GM21526 (cell line): ENCODE results near the gene PLD1.

Experiments
- ATAC-seq: cut with Tn5 transposase; IDR thresholded peaks from one replicate; pipeline ENCODE4 v1.9.1; 2021; ENCODE audit warnings: moderate library complexity; ENCODE audit not compliant: unreplicated experiment, low FRiP score

The PLD1 gene

DNA sequence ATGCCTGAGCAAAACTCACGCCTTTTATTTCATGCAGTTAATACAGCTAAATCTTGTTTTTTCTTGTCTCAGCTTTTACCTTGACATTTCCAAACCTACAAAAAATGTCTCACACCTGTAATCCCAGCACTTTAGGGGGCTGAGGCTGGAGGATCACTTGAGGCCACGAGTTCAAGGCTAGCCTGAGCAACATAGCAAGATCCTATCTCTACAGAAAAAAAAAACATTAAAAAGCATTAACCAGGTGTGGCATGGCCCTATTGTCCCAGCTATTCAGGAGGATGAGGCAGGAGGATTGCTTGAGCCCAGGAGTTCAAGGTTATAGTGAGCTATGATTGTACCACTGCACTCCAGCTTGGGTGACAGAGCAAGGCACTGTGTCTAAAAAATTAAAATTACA, 29.0 kb upstream of the PLD1 start:
- ATAC-seq = no peak

- no peak for ATAC-seq
Measured at GRCh38 chr3:171838218-171838720, 28.0 kb upstream of the PLD1 start.

DNA sequence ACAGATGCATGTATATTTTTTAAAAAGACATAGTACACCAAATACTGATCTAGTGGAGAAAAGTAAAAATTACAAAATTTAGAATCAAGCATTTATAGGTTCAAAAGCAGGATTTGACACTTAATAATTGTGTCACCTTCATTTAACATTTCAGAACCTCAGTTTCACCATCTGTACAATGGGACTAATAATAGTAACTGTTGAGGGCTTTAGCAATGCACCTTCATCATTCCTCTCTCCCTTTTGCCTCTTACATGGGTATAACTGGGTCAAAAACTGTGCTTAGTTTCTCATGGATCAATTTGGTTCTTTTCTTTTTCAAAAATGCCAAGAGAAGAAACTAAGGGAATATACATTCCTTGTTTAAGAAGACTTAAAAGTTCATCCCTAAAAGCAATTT, 27.4 kb upstream of the PLD1 start:
- no peak for ATAC-seq

DNA sequence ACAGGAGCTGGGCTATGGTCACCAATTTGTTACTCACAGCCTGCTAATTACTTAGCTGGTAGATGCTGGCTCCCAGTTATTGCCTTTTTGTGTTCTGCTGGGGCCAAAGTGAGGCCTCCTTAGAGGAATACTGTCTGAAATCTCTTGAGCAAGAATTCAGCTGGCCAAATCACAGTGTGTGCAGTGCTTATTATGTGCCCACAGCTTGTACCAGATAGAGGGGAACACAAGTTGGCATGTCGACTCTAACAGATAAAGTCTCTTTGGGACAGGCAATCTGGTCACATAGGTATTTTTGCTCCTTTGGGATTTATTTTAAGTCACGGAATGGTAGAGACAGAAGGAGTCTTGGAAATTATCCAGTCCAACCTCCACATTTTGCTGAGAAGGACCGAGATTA, 26.6 kb upstream of the PLD1 start:
- no peak for ATAC-seq

DNA sequence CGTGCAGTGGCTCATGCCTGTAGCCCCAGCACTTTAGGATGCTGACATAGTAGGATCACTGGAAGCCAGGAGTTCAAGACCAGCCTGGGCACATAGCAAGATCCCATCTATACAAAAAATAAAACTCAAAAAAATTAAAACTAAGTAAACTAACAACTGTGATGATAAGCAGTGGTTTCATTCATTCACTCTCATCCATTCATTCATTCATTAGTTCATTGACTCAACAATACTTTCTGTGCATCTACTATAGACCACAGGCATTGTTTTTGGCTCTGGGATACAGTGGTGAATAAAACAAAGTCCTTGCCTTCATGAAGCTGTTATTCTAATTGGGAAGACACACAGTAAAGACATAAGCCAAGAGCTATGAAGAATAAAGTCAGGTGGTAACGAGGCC, 25.3 kb upstream of the PLD1 start:
- ATAC-seq = no peak

- no peak for ATAC-seq
Measured at GRCh38 chr3:171835116-171835515, 24.8 kb upstream of the PLD1 start.

DNA sequence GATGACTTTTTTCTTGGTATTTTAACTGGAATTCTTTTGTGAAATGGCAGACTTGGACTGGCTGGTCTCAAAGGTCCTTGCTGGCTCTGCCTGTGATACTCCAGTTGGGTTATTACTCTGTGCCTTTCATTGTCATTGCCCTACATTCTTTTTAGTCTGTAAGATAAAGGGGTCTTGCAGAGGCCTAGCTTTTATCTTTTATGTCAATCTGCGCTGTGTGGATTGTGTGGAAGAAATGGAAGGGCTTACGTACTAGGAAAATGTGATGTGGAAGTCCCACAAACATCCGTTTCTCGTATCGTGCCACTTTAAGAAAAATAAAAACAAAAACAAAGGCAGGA, 24.1 kb upstream of the PLD1 start:
- no peak for ATAC-seq

DNA sequence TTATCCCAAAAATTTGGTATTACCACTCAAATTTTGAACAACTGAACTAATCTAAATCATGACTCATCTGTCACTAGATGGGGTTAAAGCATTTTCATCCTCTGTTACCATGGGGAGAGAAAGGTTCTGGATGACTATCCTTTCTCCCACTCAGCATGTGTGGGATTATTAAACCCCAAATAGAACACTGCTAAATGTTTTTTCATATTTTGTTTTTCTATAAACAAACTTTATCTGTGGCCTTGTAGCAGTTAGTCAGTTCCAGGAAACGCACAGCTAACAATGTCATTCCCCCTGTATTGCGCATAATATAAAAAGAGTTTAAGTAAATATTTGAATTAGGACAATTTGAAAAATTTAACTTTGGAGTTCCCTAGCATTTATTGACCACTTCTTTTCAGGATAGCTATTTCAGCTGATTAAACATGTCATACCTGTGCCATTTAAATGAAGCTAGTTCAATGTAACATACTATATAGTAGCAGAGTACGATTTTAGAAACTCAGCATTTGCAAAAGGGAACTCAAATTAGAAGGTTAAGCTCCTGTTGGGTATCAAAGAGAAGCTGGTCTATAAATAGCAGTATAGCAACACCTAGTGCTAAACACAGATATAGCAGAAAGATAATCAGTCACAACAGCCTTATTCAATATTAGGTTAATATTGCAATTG, 23.6 kb upstream of the PLD1 start:
- ATAC-seq = no peak

DNA sequence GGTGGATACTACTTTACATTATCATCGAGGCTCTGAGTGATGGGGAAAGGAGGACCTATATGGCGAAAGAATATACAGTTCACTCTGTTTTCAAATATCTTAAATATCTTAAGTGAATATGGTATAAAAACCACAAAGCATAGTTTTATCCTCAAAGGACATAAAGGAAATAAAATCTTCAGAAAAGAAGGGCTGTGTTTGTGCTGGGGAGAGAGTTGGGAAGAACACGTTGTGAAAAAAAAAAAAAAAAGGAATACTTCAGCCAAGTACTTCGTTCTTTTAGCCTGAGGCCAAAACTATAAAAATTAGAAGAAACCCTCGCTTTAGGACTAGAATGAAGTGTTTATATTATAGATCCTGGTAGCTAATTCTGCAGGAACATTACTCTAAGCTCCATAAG, 22.7 kb upstream of the PLD1 start:
- no peak for ATAC-seq

GRCh38 chr3:171831936-171832335, 21.7 kb upstream of the PLD1 start:
- no peak for ATAC-seq

GRCh38 chr3:171830518-171830875, 20.2 kb upstream of the PLD1 start:
- no peak for ATAC-seq

GRCh38 chr3:171829841-171830517, 19.7 kb upstream of the PLD1 start:
- ATAC-seq = no peak

DNA sequence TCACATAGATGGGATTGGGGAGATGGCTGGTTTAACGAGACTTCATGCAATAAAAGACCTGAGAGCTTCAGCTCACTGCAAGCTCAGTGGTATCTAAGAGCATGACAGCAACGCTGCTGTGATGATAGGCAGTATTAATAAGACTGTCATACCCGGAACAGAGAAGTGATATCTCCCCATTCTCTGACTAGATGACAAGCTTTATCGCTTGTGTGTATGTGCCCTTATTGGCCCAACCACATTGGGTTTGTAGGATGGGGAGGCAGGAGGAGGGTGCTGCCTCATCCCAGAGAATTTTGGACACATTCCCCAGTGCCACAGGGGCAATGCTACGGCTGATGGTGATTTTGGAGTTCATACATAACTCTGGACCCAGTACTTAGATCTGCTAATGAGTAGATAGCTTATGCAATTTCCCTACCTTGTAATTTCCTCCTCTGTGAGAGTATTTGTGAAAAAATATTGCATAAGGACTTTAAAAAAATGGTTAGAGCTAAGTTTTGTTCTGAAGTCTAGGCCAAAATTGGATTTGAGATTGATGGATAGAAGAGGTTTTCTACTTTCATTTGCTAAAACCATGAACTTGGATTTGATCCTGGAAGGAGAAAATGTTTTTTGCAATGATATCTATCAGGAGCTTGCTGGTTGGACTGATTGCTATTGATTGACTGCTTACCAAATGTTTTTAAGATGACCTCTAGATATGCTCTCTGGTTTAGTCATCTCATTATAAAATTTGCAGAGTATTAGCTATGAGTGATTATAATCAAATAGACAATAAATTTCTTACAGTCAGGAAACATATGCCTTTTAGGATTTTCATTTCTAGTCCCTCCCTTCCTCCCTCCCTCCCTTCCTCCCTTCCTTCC, 18.9 kb upstream of the PLD1 start:
- no peak for ATAC-seq

DNA sequence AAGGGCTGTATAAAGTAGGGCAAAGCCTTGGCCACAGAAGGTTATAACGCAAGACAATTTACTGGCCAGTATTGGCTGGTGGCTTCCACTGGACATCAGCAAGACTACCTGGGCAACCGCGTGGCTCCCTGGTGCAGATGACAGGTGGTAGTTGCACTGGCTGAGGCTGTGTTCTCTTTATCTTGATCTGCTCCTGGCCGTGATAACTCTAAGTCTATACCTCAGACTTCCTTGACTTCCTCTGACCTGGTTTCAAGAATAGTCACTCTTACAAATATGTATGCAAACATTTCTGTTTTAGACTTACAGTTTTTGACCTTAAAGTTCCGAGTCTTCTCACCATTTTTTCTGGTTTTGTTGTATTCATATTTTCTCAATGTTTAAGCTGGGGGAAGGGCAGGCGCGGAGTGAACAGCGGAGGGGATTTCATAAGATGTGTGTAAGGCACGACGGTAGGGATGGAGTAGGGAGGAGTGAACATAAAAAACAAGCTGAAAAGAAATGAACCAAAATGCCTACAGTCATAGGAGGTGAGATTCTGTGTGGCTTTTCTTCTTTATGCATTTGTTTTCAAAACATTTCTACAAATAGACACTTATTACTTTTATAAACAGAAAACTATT, 17.7 kb upstream of the PLD1 start:
- ATAC-seq = no peak

- no peak for ATAC-seq
Measured at GRCh38 chr3:171827385-171827784, 17.1 kb upstream of the PLD1 start.

- ATAC-seq = no peak
Measured at GRCh38 chr3:171825222-171825828, 15.0 kb upstream of the PLD1 start.

GRCh38 chr3:171824824-171825221, 14.5 kb upstream of the PLD1 start:
- no peak for ATAC-seq

- ATAC-seq = no peak
Measured at GRCh38 chr3:171824116-171824515, 13.8 kb upstream of the PLD1 start.

DNA sequence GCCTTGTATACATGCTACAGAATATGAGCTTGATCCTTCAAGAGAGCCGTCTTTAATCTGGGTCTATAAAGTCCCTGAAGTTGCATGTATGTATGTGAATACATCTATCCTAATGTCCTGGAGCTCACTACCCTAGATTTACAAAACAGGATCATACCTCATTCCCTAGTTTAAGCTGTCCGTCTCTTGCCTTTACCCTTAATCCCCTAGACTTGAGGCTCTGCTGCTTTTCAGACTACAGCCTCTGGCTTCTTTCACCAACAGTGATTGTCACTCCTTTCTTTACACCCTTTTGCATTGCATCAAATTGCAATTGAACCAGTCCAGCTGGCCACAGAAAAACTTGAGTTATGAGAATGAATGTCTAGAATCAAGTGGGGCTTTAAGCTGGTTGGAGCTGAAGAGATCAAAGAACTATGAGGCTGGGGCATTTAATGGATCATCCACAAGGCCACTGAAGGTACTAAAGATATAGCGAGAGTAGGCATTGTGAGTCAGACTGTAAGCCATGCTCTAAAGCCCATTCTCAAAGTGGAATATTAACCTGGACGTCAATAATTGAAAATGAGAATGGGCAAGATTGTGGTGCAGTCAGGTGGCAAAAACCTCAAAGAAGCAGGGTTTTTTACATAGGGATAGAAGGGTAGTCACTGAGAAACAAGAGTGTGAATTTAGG, 12.3 kb upstream of the PLD1 start:
- ATAC-seq = no peak

- ATAC-seq = no peak
Measured at GRCh38 chr3:171821778-171822358, 11.6 kb upstream of the PLD1 start.
